Hypothalamus (tissue), 51 donors: ENCODE data around the gene CALHM5.

ENCODE experiments used
- DNase-seq, 51 donors: peaks; one replicate each; lab custom pipeline; 2025; lab: John Stamatoyannopoulos, UW

Gene CALHM5

GRCh38 chr6:116542426-116542825 lies 31.0 kb downstream of the CALHM5 start:
- DNase-seq: no peak

DNA sequence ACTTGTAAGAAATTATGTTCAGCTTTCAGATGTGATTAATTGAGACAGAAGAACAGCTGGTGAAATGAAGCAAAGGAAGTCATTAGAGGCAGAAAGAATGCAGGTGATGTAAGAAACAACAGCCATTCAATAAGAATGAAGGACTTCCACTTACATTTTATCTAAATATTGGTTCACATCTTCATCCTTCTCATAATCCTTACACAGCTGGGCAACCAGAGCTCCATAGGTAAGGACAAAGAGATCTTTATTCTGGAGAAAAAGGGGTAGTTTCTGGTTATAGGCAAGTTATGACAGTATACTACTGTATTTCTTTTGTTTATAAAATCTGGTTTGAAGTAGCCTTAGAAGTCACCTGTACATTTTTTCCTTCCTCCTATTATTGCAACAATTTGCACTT lies 31.7 kb downstream of the CALHM5 start:
- DNase-seq: no peak

- DNase-seq: no peak
Measured at GRCh38 chr6:116545651-116546050, 34.2 kb downstream of the CALHM5 start, which contains the start of gene TRAPPC3L. TRAPPC3L (minus strand) TSS chr6:116545684; CDS start chr6:116545514, 170 bp downstream.

DNA sequence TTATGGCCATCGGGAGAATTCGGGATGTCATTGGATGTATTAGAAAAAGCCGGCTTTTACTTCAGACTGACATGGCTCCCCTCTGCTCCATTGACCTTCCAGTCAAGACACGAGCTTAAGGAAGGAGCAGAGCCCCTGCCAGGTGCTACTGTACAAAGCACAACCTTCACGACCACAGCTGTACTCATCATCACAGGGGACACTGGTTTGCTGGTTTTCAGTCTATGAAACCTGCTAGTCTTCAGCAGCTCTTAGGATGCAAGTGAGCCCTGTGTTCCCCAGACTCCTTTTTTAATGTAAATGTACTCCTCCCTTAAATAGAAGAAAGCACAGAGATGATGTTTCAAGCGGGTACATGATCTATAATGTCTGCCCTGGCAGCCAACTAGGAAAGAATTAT lies 35.9 kb downstream of the CALHM5 start:
- no peak for DNase-seq

DNA sequence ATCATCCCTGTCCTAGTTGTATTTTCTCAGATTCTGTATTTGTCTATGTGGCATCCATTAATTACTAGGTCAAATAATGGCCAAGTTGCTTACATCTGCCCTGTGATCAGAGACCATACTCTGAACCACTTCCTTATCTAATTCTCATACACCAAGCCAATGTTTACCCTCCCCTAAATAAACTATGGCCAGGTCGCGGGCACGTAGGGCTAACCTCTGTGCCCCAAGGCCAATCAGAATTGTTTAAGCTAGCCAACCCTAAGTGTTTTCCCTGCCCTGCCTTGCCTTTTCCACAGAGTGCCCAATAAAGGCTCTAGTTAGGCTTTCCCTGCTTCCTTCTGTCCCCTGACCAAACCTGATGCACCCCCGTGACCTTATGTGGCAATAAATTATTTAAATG lies 39.4 kb downstream of the CALHM5 start:
- DNase-seq: no peak

GRCh38 chr6:116553451-116553850 lies 42.0 kb downstream of the CALHM5 start, which contains the start of gene CALHM4:
CALHM4 (plus strand) TSS chr6:116553751; CDS start chr6:116553794, 43 bp downstream.
- no peak for DNase-seq

DNA sequence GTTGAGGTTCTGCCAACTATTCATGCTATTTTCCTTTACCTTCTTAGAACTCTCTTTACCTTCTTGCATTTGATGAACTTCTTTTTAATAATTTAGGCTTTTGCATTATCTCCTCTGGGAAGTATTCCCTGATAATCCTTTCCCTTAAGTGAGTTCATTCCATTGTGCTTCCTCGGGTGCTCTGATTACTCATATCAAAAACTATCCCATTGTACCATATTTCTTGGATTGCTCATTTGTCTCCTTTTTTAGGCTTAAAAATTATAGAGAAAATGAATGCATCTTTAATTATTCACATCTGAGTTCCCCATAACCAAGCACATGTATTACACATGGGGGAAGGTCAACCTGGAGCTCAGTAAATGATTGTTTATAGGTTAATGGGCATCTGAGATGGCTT lies 44.6 kb downstream of the CALHM5 start:
- no peak for DNase-seq

DNA sequence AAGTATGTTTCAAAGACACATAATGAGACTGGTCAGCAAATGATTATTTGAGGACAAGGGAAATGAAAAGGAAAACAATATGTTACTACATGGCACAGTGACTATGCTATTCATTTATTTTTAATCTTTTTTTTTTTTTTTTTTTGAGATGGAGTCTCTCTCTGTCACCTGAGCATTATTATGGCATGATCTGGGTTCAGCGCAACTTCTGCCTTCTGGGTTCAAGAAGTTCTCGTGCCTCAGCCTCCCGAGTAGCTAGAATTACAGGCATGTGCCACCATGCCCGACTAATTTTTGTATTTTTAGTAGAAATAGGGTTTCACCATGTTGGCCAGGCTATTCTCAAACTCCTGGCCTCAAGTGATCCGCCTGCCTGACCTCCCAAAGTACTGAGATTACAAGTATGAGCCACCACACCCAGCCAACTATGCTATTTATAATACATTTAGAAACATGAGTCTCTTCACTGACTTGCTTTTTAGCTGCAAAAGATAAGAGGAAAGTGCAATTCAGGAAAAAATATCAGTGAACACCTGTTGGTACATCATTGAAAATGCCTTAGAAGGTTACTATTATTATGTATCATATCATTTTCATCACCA lies 45.5 kb downstream of the CALHM5 start:
- no peak for DNase-seq

GRCh38 chr6:116557893-116558292 lies 46.5 kb downstream of the CALHM5 start:
- DNase-seq: no peak

DNA sequence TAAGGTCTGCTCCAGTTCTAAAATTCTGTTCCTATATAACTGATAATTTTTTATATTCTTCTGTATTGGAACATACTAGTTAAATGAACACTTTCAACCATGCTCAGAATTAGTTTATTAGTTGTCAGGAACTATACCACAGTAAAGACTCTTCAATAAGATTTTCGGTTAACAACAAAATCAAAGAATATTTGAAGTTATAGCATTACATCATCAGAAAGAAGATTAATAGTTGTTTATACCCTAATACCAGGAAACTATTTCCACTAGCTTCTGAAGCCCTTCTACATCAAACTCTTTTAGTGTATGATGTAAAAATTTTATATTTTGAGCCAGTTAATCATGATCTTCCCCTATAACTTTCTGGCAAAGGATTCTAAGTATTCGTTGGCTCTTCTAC lies 48.7 kb downstream of the CALHM5 start:
- no peak for DNase-seq

- peak in 39 of 51 donors; percentile 4 to 83 (median 47) for DNase-seq
Measured at GRCh38 chr6:116561377-116562018, 50.1 kb downstream of the CALHM5 start.

- DNase-seq: no peak
Measured at GRCh38 chr6:116562019-116562403, 50.6 kb downstream of the CALHM5 start.

- no peak for DNase-seq
Measured at GRCh38 chr6:116562614-116563013, 51.2 kb downstream of the CALHM5 start.

DNA sequence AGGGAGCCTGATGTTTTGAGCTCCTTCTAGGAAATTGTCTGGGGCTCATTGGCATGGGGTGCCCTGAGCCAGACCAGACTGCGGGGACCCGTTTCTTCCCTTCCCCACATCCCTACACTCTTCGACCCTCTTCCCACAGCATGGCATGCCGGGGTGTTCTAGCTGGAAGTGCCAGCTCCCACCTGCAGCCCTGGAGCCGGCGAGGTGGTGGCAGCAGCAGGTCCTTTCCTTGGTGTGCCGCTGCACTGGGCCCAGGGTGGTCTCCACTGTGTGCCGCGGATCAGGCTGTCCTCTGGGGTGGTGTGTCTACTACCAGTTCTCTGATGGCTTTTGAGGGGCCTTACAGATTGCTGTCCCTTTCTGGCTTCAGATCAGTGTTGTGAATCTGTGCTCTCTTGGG lies 52.4 kb downstream of the CALHM5 start:
- DNase-seq: peak in 1 of 51 donors; percentile 2

GRCh38 chr6:116564311-116564710 lies 52.9 kb downstream of the CALHM5 start:
- DNase-seq: no peak

- DNase-seq: peak in 31 of 51 donors; percentile 3 to 50 (median 21)
Measured at GRCh38 chr6:116564921-116565872, 53.8 kb downstream of the CALHM5 start.

DNA sequence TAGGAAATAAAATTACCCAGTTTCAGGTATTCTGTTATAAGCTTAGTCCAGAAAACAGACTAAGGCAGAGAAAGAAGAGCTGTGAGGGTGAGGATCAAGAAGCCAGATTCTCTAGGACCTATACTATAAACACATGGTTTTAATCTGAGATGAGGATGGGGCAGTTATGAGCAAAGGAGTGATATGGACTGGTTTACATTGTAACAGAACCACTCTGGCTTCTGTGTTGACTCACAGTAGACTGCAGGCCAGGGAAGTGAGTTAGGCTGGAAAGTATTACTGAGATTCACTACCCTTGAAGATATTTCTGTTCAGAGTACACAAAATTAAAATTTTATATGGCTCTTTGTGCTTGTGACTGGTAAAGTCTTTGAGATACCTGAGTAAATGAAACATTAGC lies 56.7 kb downstream of the CALHM5 start:
- DNase-seq: no peak

DNA sequence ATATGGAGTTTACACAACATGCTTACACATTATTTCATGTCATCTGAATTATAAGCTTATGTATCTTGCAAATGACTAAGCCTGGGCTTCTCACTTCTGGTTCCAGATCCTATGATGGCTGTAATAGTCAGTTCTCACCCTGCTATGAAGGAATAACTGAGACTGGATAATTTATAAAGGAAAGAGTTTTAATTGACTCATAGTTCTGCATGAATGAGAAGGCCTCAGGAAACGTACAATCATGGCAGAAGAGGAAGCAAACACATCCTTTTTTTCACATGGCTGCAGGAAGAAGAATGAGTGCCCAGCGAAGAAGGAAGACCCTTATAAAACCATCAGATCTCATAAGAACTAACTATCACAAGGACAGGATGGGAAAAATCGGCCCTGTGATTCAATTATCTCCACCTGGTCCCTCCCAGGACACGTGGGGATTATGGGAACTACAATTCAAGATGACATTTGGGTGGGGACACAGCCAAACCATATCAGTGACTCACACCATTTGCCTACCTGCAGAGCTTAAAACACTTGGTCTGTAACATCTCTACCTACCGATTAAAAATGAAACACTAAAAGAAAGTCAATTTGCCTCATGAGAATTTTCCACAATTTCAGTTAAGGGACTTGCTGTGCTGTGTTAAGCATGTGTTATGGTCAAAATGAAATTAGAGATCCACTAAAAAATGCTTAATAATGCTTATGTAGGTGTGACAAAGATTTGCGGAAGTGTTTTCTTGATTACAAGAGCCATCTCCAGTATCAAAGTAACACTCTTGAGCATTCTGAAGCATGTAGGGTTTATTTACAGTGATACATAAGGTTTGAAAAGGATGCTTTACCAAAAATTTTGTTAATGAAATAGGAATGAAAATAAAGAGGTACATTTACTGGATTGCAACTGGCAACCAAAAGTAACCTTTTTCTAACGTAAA lies 57.6 kb downstream of the CALHM5 start:
- DNase-seq: no peak

GRCh38 chr6:116570856-116571682 lies 59.6 kb downstream of the CALHM5 start, which contains the start of gene RWDD1:
RWDD1 (plus strand) TSS chr6:116571504; CDS start chr6:116571583, 79 bp downstream.
- peak; percentile 70 to 100 (median 98) for DNase-seq
